Liver (tissue), 3 donors: ENCODE measurements around the gene PTPRN2.

Source experiments
- EGR1 ChIP-seq, 2 donors: IDR thresholded peaks; 2 replicates each; pipeline ENCODE4 v1.6.1; 2016 to 2018; ENCODE audit warnings: antibody characterized with exemption in 2 of 2, low read depth in 2 of 2
- MAX ChIP-seq: IDR thresholded peaks from 2 replicates; pipeline ENCODE4 v1.6.1; 2016; ENCODE audit warnings: antibody characterized with exemption
- RXRA ChIP-seq, 2 donors: IDR thresholded peaks; 2 replicates each; pipeline ENCODE4 v1.6.1; 2017 to 2018; ENCODE audit warnings: antibody characterized with exemption in 2 of 2, mild to moderate bottlenecking in 1 of 2
- TAF1 ChIP-seq: conservative IDR thresholded peaks from 2 replicates; pipeline ENCODE4 v1.6.1; 2016; ENCODE audit warnings: antibody characterized with exemption, mild to moderate bottlenecking
- YY1 ChIP-seq: IDR thresholded peaks from 2 replicates; pipeline ENCODE4 v1.6.1; 2016; ENCODE audit warnings: antibody characterized with exemption, mild to moderate bottlenecking
- TF ChIP-seq, protein P1 (sequence below): fragments of 150-350 bp; IDR thresholded peaks from 2 replicates; pipeline ENCODE4 v1.5.1; 2017; ENCODE audit warnings: improper control_type of control experiment, low read depth, low read length; ENCODE audit not compliant: missing input control
- TF ChIP-seq, protein P2 (sequence below): IDR thresholded peaks from 2 replicates; pipeline ENCODE4 v1.6.1; 2016; ENCODE audit warnings: antibody characterized with exemption, mild to moderate bottlenecking
- donor health status: healthy.
- donor health status: healthy.

DNA sequence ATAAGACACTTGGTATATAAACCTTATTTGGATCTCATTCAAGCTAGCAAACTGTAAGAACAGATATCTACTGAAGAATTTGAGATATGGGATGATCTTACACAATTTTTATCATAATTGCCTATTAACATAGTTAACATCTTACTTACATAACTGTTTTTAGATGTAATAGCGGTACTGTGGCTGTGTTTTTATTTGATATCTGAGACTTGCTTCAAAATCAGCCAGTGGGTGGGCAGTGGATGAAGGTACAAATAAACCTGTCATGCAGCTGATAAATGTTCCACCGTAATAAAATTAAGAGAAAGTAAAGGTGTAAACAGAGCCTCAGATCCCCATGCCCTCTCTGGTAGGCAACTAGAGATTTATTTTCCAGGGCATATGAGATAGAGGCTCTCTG lies 28.4 kb upstream of the PTPRN2 start:
- TF ChIP-seq, protein P1, sequence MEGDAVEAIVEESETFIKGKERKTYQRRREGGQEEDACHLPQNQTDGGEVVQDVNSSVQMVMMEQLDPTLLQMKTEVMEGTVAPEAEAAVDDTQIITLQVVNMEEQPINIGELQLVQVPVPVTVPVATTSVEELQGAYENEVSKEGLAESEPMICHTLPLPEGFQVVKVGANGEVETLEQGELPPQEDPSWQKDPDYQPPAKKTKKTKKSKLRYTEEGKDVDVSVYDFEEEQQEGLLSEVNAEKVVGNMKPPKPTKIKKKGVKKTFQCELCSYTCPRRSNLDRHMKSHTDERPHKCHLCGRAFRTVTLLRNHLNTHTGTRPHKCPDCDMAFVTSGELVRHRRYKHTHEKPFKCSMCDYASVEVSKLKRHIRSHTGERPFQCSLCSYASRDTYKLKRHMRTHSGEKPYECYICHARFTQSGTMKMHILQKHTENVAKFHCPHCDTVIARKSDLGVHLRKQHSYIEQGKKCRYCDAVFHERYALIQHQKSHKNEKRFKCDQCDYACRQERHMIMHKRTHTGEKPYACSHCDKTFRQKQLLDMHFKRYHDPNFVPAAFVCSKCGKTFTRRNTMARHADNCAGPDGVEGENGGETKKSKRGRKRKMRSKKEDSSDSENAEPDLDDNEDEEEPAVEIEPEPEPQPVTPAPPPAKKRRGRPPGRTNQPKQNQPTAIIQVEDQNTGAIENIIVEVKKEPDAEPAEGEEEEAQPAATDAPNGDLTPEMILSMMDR: no peak
- TF ChIP-seq, protein P2, sequence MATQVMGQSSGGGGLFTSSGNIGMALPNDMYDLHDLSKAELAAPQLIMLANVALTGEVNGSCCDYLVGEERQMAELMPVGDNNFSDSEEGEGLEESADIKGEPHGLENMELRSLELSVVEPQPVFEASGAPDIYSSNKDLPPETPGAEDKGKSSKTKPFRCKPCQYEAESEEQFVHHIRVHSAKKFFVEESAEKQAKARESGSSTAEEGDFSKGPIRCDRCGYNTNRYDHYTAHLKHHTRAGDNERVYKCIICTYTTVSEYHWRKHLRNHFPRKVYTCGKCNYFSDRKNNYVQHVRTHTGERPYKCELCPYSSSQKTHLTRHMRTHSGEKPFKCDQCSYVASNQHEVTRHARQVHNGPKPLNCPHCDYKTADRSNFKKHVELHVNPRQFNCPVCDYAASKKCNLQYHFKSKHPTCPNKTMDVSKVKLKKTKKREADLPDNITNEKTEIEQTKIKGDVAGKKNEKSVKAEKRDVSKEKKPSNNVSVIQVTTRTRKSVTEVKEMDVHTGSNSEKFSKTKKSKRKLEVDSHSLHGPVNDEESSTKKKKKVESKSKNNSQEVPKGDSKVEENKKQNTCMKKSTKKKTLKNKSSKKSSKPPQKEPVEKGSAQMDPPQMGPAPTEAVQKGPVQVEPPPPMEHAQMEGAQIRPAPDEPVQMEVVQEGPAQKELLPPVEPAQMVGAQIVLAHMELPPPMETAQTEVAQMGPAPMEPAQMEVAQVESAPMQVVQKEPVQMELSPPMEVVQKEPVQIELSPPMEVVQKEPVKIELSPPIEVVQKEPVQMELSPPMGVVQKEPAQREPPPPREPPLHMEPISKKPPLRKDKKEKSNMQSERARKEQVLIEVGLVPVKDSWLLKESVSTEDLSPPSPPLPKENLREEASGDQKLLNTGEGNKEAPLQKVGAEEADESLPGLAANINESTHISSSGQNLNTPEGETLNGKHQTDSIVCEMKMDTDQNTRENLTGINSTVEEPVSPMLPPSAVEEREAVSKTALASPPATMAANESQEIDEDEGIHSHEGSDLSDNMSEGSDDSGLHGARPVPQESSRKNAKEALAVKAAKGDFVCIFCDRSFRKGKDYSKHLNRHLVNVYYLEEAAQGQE: no peak
- TF ChIP-seq MAX: no peak
- no peak for TF ChIP-seq TAF1
- TF ChIP-seq RXRA (IDR thresholded peaks at IDR 0.05): no peak
- no peak for TF ChIP-seq EGR1 (IDR thresholded peaks at IDR 0.05; ENCODE audit: low read depth in 2 of 2)
- no peak for TF ChIP-seq YY1
